Ishikawa (cell line): ENCODE results near the gene BABAM2.

Source experiments
- CEBPB ChIP-seq: IDR thresholded peaks from 2 replicates; pipeline ENCODE4 v1.6.1; 2012
- EGR1 ChIP-seq: IDR thresholded peaks from 2 replicates; pipeline ENCODE4 v1.6.1; 2012
- EP300 ChIP-seq: IDR thresholded peaks from 2 replicates; pipeline ENCODE4 v1.6.1; 2012; ENCODE audit warnings: borderline replicate concordance
- NFIC ChIP-seq: IDR thresholded peaks from 2 replicates; pipeline ENCODE4 v1.6.1; 2012
- RAD21 ChIP-seq: IDR thresholded peaks from 2 replicates; pipeline ENCODE4 v1.6.1; 2012; ENCODE audit warnings: low read depth
- ZBTB7A ChIP-seq: IDR thresholded peaks from 2 replicates; pipeline ENCODE4 v1.6.1; 2012; ENCODE audit warnings: low read depth
- TF ChIP-seq, protein P1 (sequence below): IDR thresholded peaks from 2 replicates; pipeline ENCODE4 v1.6.1; 2012; ENCODE audit warnings: low read depth, mild to moderate bottlenecking
- TF ChIP-seq, protein P2 (sequence below): IDR thresholded peaks from 2 replicates; pipeline ENCODE4 v1.6.1; 2012

DNA sequence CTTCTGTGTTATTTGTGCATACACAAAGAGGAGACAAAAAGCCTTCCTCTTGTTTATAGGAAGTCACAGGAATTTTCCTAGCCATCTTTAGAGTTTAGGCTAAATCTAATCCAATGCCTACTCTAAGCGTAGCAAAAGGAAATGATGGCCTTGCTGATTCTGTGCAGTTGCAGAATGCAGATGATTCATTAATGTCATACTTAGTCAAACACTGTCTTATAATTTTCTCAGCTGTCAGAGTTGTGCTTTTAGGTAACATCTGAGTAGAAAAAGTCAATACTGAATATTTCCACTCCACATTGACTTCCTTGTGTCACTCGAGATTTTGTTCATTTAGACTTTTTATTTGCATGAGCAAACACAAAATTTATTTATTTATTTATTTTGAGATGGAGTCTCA lies 344.3 kb downstream of the BABAM2 start:
- TF ChIP-seq, protein P1, sequence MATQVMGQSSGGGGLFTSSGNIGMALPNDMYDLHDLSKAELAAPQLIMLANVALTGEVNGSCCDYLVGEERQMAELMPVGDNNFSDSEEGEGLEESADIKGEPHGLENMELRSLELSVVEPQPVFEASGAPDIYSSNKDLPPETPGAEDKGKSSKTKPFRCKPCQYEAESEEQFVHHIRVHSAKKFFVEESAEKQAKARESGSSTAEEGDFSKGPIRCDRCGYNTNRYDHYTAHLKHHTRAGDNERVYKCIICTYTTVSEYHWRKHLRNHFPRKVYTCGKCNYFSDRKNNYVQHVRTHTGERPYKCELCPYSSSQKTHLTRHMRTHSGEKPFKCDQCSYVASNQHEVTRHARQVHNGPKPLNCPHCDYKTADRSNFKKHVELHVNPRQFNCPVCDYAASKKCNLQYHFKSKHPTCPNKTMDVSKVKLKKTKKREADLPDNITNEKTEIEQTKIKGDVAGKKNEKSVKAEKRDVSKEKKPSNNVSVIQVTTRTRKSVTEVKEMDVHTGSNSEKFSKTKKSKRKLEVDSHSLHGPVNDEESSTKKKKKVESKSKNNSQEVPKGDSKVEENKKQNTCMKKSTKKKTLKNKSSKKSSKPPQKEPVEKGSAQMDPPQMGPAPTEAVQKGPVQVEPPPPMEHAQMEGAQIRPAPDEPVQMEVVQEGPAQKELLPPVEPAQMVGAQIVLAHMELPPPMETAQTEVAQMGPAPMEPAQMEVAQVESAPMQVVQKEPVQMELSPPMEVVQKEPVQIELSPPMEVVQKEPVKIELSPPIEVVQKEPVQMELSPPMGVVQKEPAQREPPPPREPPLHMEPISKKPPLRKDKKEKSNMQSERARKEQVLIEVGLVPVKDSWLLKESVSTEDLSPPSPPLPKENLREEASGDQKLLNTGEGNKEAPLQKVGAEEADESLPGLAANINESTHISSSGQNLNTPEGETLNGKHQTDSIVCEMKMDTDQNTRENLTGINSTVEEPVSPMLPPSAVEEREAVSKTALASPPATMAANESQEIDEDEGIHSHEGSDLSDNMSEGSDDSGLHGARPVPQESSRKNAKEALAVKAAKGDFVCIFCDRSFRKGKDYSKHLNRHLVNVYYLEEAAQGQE, result no peak
- TF ChIP-seq EP300 (no peak), CEBPB (no peak), NFIC (no peak), RAD21 (no peak), EGR1 (no peak), ZBTB7A (no peak)
- TF ChIP-seq, protein P2, sequence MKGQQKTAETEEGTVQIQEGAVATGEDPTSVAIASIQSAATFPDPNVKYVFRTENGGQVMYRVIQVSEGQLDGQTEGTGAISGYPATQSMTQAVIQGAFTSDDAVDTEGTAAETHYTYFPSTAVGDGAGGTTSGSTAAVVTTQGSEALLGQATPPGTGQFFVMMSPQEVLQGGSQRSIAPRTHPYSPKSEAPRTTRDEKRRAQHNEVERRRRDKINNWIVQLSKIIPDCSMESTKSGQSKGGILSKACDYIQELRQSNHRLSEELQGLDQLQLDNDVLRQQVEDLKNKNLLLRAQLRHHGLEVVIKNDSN, result no peak
